IgD-negative memory B cell (primary cell): Measurements from ENCODE around the gene PGD. TPM values are rescaled to one million over a fixed set of nuclear protein-coding genes. Genes with fewer than 3 reads are reported as not detected.
"Not testable (repeated sequence)": the region's sequence is repeated elsewhere in the genome, so short reads cannot be mapped to it uniquely, and the experiment has no call there.

Experiments used
- H3K27ac Mint-ChIP-seq, 3 donors: one replicate each; pipeline ENCODE4 v1.8.0; 2020 to 2022; ENCODE audit warnings: mild to moderate bottlenecking in 3 of 3, mixed read lengths in 3 of 3, moderate library complexity in 1 of 3
- H3K27me3 Mint-ChIP-seq: one replicate; pipeline ENCODE4 v1.8.0; 2021; ENCODE audit warnings: mixed read lengths
- H3K36me3 Mint-ChIP-seq: one replicate; pipeline ENCODE4 v1.8.0; 2020; ENCODE audit warnings: mild to moderate bottlenecking, mixed read lengths
- H3K4me1 Mint-ChIP-seq, 3 donors: one replicate each; pipeline ENCODE4 v1.8.0; 2020 to 2022; ENCODE audit warnings: mixed read lengths in 3 of 3, mild to moderate bottlenecking in 1 of 3
- H3K4me3 Mint-ChIP-seq, 4 donors: one replicate each; pipeline ENCODE4 v1.8.0; 2020 to 2022; ENCODE audit warnings: mild to moderate bottlenecking in 4 of 4, mixed read lengths in 4 of 4, moderate library complexity in 3 of 4
- H3K9me3 Mint-ChIP-seq, 3 donors: one replicate each; pipeline ENCODE4 v1.8.0; 2020 to 2021; ENCODE audit warnings: mixed read lengths in 3 of 3, mild to moderate bottlenecking in 1 of 3
- polyA plus RNA-seq: library from polyadenylated mRNA; unstranded; fragments of 300-500 nt; fragmentation: Illumina TruSeq; gene quantifications from one replicate; pipeline ENCODE4 v1.2.3, GENCODE V29; 2021

PGD gene
- polyA plus RNA-seq, 1 donor from 2014 or later = 44.8 TPM

GRCh38 chr1:10386761-10387676, 11.8 kb upstream of the PGD start:
- Mint-ChIP-seq H3K4me3 (no peak overlapping the region), H3K4me1 (peaks cover 8 to 10% (median 9%) of the 10 kb centered on the region in 3 donors), H3K27me3 (no peaks in the 10 kb centered on the region), H3K27ac (no peak overlapping the region), H3K9me3 (no peaks in the 10 kb centered on the region), H3K36me3 (peaks cover 3% of the 10 kb centered on the region)

GRCh38 chr1:10387677-10388386, 11.0 kb upstream of the PGD start:
- Mint-ChIP-seq H3K27me3 (no peaks in the 10 kb centered on the region), H3K9me3 (no peaks in the 10 kb centered on the region), H3K27ac (peak overlapping the region; percentile 13 to 53 (median 51)), H3K4me1 (peaks cover 8 to 9% (median 9%) of the 10 kb centered on the region in 3 donors), H3K4me3 (peak overlapping the region in 1 of 4 donors; percentile 21), H3K36me3 (peaks cover 3% of the 10 kb centered on the region)

- no peaks in the 10 kb centered on the region for H3K9me3 Mint-ChIP-seq
- no peaks in the 10 kb centered on the region for H3K36me3 Mint-ChIP-seq
- peak overlapping the region in 1 of 4 donors; percentile 21 for H3K4me3 Mint-ChIP-seq
- peaks cover 7 to 9% (median 8%) of the 10 kb centered on the region in 3 donors for H3K4me1 Mint-ChIP-seq
- H3K27ac Mint-ChIP-seq = peak overlapping the region in 2 of 3 donors; percentile 13 to 51
- H3K27me3 Mint-ChIP-seq = no peaks in the 10 kb centered on the region
Observed at GRCh38 chr1:10388387-10388715, 10.5 kb upstream of the PGD start.

- no peaks in the 10 kb centered on the region for H3K36me3 Mint-ChIP-seq
Observed at GRCh38 chr1:10389271-10389973, 9.4 kb upstream of the PGD start.

GRCh38 chr1:10396870-10397269, 2.0 kb upstream of the PGD start:
- Mint-ChIP-seq H3K27ac (no peak overlapping the region), H3K4me3 (peak overlapping the region in 3 of 4 donors; percentile 12 to 84 (median 63)), H3K27me3 (no peaks in the 10 kb centered on the region), H3K9me3 (peaks cover 1 to 6% (median 2%) of the 10 kb centered on the region in 3 donors), H3K36me3 (no peaks in the 10 kb centered on the region), H3K4me1 (peaks cover 11 to 18% (median 12%) of the 10 kb centered on the region in 3 donors)

More at GRCh38 chr1:10389271-10389973, 9.4 kb upstream of the PGD start:
- H3K4me3 Mint-ChIP-seq = no peak overlapping the region
- no peaks in the 10 kb centered on the region for H3K27me3 Mint-ChIP-seq
- H3K27ac Mint-ChIP-seq = no peak overlapping the region
- H3K4me1 Mint-ChIP-seq = peaks cover 8 to 11% (median 9%) of the 10 kb centered on the region in 3 donors
- peaks cover 1 to 6% (median 2%) of the 10 kb centered on the region in 3 donors for H3K9me3 Mint-ChIP-seq

GRCh38 chr1:10398278-10398733, 558 bp upstream of the PGD start:
- no peaks in the 10 kb centered on the region for H3K36me3 Mint-ChIP-seq
- H3K27me3 Mint-ChIP-seq = no peaks in the 10 kb centered on the region
- H3K4me3 Mint-ChIP-seq = peak overlapping the region; percentile 93 to 97 (median 96)
- peak overlapping the region; percentile 36 to 95 (median 76) for H3K27ac Mint-ChIP-seq
- peaks cover 1 to 6% (median 2%) of the 10 kb centered on the region in 3 donors for H3K9me3 Mint-ChIP-seq
- H3K4me1 Mint-ChIP-seq = peaks cover 11 to 18% (median 12%) of the 10 kb centered on the region in 3 donors

- H3K27me3 Mint-ChIP-seq = no peaks in the 10 kb centered on the region
- peak overlapping the region; percentile 2 to 90 (median 79) for H3K27ac Mint-ChIP-seq
- peaks cover 10 to 17% (median 15%) of the 10 kb centered on the region in 3 donors for H3K4me1 Mint-ChIP-seq
Observed at GRCh38 chr1:10399444-10399941, 629 bp downstream of the PGD start.

GRCh38 chr1:10400013-10400412, 1.1 kb downstream of the PGD start:
- Mint-ChIP-seq H3K9me3 (no peaks in the 10 kb centered on the region), H3K4me3 (peak overlapping the region; percentile 91 to 96 (median 94)), H3K27me3 (no peaks in the 10 kb centered on the region), H3K27ac (peak overlapping the region; percentile 2 to 79 (median 50)), H3K4me1 (peaks cover 10 to 17% (median 15%) of the 10 kb centered on the region in 3 donors), H3K36me3 (peaks cover 7% of the 10 kb centered on the region)

More at GRCh38 chr1:10399444-10399941, 629 bp downstream of the PGD start:
- Mint-ChIP-seq H3K9me3 (no peaks in the 10 kb centered on the region), H3K36me3 (peaks cover 5% of the 10 kb centered on the region), H3K4me3 (peak overlapping the region; percentile 91 to 96 (median 94))

- H3K36me3 Mint-ChIP-seq = peaks cover 7% of the 10 kb centered on the region
- no peak overlapping the region for H3K27ac Mint-ChIP-seq
- H3K4me1 Mint-ChIP-seq = peaks cover 10 to 17% (median 15%) of the 10 kb centered on the region in 3 donors
- H3K9me3 Mint-ChIP-seq = no peaks in the 10 kb centered on the region
- H3K4me3 Mint-ChIP-seq = peak overlapping the region in 1 of 4 donors; percentile 41
- no peaks in the 10 kb centered on the region for H3K27me3 Mint-ChIP-seq
Observed at GRCh38 chr1:10401281-10401680, 2.4 kb downstream of the PGD start.

GRCh38 chr1:10402729-10403274, 3.9 kb downstream of the PGD start:
- Mint-ChIP-seq H3K36me3 (peaks cover 7% of the 10 kb centered on the region), H3K9me3 (no peaks in the 10 kb centered on the region), H3K4me1 (peaks cover 10 to 15% (median 14%) of the 10 kb centered on the region in 3 donors), H3K4me3 (peak overlapping the region in 1 of 4 donors; percentile 7), H3K27ac (no peak overlapping the region), H3K27me3 (no peaks in the 10 kb centered on the region)

- H3K27ac Mint-ChIP-seq = no peak overlapping the region
- H3K36me3 Mint-ChIP-seq = peaks cover 7% of the 10 kb centered on the region
- H3K4me3 Mint-ChIP-seq = no peak overlapping the region
- H3K9me3 Mint-ChIP-seq = no peaks in the 10 kb centered on the region
- peaks cover 0 to 4% (median 0%) of the 10 kb centered on the region in 3 donors for H3K4me1 Mint-ChIP-seq
- H3K27me3 Mint-ChIP-seq = no peaks in the 10 kb centered on the region
Observed at GRCh38 chr1:10407201-10407600, 8.3 kb downstream of the PGD start.

- H3K27ac Mint-ChIP-seq = no peak overlapping the region
- no peak overlapping the region for H3K4me3 Mint-ChIP-seq
- no peaks in the 10 kb centered on the region for H3K27me3 Mint-ChIP-seq
- H3K9me3 Mint-ChIP-seq = no peaks in the 10 kb centered on the region
- no peaks in the 10 kb centered on the region for H3K4me1 Mint-ChIP-seq
- peaks cover 11% of the 10 kb centered on the region for H3K36me3 Mint-ChIP-seq
Observed at GRCh38 chr1:10415211-10415930, 16.5 kb downstream of the PGD start.

- H3K36me3 Mint-ChIP-seq = peaks cover 11% of the 10 kb centered on the region
- not testable (repeated sequence) for H3K4me3 Mint-ChIP-seq, H3K27ac Mint-ChIP-seq, H3K9me3 Mint-ChIP-seq, H3K4me1 Mint-ChIP-seq, H3K27me3 Mint-ChIP-seq
Observed at GRCh38 chr1:10415967-10416366, 17.1 kb downstream of the PGD start.

GRCh38 chr1:10418741-10419140, 19.9 kb downstream of the PGD start:
- not testable (repeated sequence) for H3K4me1 Mint-ChIP-seq, H3K9me3 Mint-ChIP-seq, H3K4me3 Mint-ChIP-seq, H3K27me3 Mint-ChIP-seq
- H3K36me3 Mint-ChIP-seq = peaks cover 11% of the 10 kb centered on the region
- peak overlapping the region in 1 of 3 donors; percentile 59 for H3K27ac Mint-ChIP-seq
